H1 (cell line): ENCODE results near the gene MTAP. TPM values are rescaled to one million over a fixed set of nuclear protein-coding genes. Genes with fewer than 3 reads are reported as not detected.
A peak's percentile ranks its signal among the peaks of the same experiment; 100 is the strongest.

Experiments
- BRCA1 ChIP-seq: IDR thresholded peaks from 2 replicates; pipeline ENCODE4 v1.6.1; 2012; ENCODE audit warnings: low read depth, low read length, improper control_type of control experiment
- KDM4A ChIP-seq: IDR thresholded peaks from one replicate; pipeline ENCODE4 v1.7.1; 2012; ENCODE audit warnings: low read depth, mild to moderate bottlenecking, moderate library complexity, low read length, inconsistent platforms; ENCODE audit not compliant: severe bottlenecking
- NANOG ChIP-seq: IDR thresholded peaks from 2 replicates; pipeline ENCODE4 v1.6.1; 2011; ENCODE audit warnings: low read length, low read depth, mild to moderate bottlenecking, inconsistent platforms; ENCODE audit not compliant: insufficient read depth, poor library complexity, severe bottlenecking
- PHF8 ChIP-seq: fragments of 200-600 bp; sonication (generic); conservative IDR thresholded peaks from 2 replicates; pipeline ENCODE4 v1.7.1; 2012; ENCODE audit warnings: low read depth, mild to moderate bottlenecking, inconsistent platforms, low read length, moderate library complexity
- SUZ12 ChIP-seq: fragments of 200-600 bp; sonication (generic); IDR thresholded peaks from 2 replicates; pipeline ENCODE4 v1.6.1; 2012; ENCODE audit warnings: mild to moderate bottlenecking, inconsistent platforms, low read length, moderate library complexity, mixed read lengths
- TAF1 ChIP-seq: IDR thresholded peaks from 2 replicates; pipeline ENCODE4 v1.6.1; 2011; ENCODE audit warnings: mild to moderate bottlenecking, low read depth, low read length
- YY1 ChIP-seq: IDR thresholded peaks from 2 replicates; pipeline ENCODE4 v1.6.1; 2011; ENCODE audit warnings: low read depth, mild to moderate bottlenecking, low read length
- polyA plus RNA-seq, 7 experiments: library from polyadenylated mRNA; depleted of rRNA in 3 of 7; stranded (reverse) in 5 of 7; unstranded in 2 of 7; fragments of >200 nt in 5 of 7; fragments of 200-250 nt in 2 of 7; gene quantifications; 1 replicate in 5 of 7; 2 replicates in 1 of 7; 4 replicates in 1 of 7; pipeline versions ENCODE4 v1.2.1 to v1.2.3, GENCODE V29; 2011 to 2013; ENCODE audit warnings: missing spikeins in 2 of 7, mixed read lengths in 2 of 7
- total RNA-seq: library from RNA; stranded (reverse); fragmentation: NEBNext Ultra II Directional; extraction: Animal tissue kit (Norgen Biotek cat#: 25700); gene quantifications from 2 replicates; pipeline ENCODE4 v1.2.1, GENCODE V29; 2021
- TF ChIP-seq, protein P1 (sequence below): fragments of 300-600 bp; sonication (generic); IDR thresholded peaks from 2 replicates; pipeline ENCODE4 v1.7.1; 2012; ENCODE audit warnings: low read length, moderate library complexity, mild to moderate bottlenecking, inconsistent platforms; ENCODE audit not compliant: insufficient replicate concordance

MTAP gene
- total and polyA plus RNA-seq, 2 of the 8 experiments (the other 6 are each of a cell fraction or from before 2014, with no cell fraction given) = 16.4 to 100 TPM

DNA sequence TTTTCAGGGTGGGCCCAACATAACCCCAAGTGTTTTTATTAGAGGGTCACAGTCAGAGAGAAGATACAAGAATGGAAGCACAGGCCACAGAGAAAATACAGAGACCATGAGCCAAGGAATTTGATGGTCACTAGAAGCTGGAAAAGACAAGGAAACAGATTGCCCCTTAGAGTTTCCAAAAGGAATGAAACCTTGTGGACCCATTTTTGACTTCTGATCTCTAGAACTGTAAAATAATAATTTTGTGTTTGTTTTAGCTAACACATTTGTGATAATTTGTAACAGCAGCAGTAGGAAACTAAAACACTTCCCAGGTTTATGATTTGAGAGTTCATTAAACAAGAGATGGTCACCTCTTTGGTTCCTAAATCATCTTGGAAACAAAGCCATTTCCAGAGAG is 169.9 kb downstream of the MTAP start (continued):
- TF ChIP-seq, protein P1, sequence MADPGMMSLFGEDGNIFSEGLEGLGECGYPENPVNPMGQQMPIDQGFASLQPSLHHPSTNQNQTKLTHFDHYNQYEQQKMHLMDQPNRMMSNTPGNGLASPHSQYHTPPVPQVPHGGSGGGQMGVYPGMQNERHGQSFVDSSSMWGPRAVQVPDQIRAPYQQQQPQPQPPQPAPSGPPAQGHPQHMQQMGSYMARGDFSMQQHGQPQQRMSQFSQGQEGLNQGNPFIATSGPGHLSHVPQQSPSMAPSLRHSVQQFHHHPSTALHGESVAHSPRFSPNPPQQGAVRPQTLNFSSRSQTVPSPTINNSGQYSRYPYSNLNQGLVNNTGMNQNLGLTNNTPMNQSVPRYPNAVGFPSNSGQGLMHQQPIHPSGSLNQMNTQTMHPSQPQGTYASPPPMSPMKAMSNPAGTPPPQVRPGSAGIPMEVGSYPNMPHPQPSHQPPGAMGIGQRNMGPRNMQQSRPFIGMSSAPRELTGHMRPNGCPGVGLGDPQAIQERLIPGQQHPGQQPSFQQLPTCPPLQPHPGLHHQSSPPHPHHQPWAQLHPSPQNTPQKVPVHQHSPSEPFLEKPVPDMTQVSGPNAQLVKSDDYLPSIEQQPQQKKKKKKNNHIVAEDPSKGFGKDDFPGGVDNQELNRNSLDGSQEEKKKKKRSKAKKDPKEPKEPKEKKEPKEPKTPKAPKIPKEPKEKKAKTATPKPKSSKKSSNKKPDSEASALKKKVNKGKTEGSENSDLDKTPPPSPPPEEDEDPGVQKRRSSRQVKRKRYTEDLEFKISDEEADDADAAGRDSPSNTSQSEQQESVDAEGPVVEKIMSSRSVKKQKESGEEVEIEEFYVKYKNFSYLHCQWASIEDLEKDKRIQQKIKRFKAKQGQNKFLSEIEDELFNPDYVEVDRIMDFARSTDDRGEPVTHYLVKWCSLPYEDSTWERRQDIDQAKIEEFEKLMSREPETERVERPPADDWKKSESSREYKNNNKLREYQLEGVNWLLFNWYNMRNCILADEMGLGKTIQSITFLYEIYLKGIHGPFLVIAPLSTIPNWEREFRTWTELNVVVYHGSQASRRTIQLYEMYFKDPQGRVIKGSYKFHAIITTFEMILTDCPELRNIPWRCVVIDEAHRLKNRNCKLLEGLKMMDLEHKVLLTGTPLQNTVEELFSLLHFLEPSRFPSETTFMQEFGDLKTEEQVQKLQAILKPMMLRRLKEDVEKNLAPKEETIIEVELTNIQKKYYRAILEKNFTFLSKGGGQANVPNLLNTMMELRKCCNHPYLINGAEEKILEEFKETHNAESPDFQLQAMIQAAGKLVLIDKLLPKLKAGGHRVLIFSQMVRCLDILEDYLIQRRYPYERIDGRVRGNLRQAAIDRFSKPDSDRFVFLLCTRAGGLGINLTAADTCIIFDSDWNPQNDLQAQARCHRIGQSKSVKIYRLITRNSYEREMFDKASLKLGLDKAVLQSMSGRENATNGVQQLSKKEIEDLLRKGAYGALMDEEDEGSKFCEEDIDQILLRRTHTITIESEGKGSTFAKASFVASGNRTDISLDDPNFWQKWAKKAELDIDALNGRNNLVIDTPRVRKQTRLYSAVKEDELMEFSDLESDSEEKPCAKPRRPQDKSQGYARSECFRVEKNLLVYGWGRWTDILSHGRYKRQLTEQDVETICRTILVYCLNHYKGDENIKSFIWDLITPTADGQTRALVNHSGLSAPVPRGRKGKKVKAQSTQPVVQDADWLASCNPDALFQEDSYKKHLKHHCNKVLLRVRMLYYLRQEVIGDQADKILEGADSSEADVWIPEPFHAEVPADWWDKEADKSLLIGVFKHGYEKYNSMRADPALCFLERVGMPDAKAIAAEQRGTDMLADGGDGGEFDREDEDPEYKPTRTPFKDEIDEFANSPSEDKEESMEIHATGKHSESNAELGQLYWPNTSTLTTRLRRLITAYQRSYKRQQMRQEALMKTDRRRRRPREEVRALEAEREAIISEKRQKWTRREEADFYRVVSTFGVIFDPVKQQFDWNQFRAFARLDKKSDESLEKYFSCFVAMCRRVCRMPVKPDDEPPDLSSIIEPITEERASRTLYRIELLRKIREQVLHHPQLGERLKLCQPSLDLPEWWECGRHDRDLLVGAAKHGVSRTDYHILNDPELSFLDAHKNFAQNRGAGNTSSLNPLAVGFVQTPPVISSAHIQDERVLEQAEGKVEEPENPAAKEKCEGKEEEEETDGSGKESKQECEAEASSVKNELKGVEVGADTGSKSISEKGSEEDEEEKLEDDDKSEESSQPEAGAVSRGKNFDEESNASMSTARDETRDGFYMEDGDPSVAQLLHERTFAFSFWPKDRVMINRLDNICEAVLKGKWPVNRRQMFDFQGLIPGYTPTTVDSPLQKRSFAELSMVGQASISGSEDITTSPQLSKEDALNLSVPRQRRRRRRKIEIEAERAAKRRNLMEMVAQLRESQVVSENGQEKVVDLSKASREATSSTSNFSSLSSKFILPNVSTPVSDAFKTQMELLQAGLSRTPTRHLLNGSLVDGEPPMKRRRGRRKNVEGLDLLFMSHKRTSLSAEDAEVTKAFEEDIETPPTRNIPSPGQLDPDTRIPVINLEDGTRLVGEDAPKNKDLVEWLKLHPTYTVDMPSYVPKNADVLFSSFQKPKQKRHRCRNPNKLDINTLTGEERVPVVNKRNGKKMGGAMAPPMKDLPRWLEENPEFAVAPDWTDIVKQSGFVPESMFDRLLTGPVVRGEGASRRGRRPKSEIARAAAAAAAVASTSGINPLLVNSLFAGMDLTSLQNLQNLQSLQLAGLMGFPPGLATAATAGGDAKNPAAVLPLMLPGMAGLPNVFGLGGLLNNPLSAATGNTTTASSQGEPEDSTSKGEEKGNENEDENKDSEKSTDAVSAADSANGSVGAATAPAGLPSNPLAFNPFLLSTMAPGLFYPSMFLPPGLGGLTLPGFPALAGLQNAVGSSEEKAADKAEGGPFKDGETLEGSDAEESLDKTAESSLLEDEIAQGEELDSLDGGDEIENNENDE = no peak
- TF ChIP-seq TAF1 (no peak), YY1 (no peak), SUZ12 (peak; percentile 5; the same call in 1 of the 2 replicates), KDM4A (no peak), BRCA1 (no peak), NANOG (no peak), PHF8 (no peak)
